Activated B cell treated with CpG ODN at 0.5 μM for 24 hours (primary cell): Measurements from ENCODE around the gene AGBL4. TPM values are rescaled to one million over a fixed set of nuclear protein-coding genes. Genes with fewer than 3 reads are reported as not detected.
A peak's percentile ranks its signal among the peaks of the same experiment; 100 is the strongest.

ENCODE experiments used
- ATAC-seq: fragments of 200-7000 bp; cut with Tn5 transposase; one replicate; pipeline ENCODE4 v1.10.0; 2021; ENCODE audit warnings: low read depth, mild to moderate bottlenecking, moderate library complexity
- CTCF ChIA-PET: fragments of 350-600 bp; sonication (Branson Sonifier 250); formaldehyde crosslinking; loops from one replicate; lab custom pipeline; 2021; ENCODE audit warnings: antibody characterized with exemption; lab: Charles Lee
- POLR2A ChIA-PET: fragments of 350-600 bp; sonication (Branson Sonifier 250); formaldehyde crosslinking; loops from one replicate; lab custom pipeline; 2021; ENCODE audit warnings: antibody characterized with exemption; lab: Charles Lee
- DNase-seq: peaks from one replicate; pipeline ENCODE4 v3.0.0; 2022
- H3K27ac Mint-ChIP-seq: one replicate; pipeline ENCODE4 v1.8.0; 2020; ENCODE audit warnings: mixed read lengths
- H3K27me3 Mint-ChIP-seq: one replicate; pipeline ENCODE4 v1.8.0; 2021; ENCODE audit warnings: mixed read lengths
- H3K36me3 Mint-ChIP-seq: one replicate; pipeline ENCODE4 v1.8.0; 2021; ENCODE audit warnings: low read depth, mixed read lengths
- H3K4me1 Mint-ChIP-seq: one replicate; pipeline ENCODE4 v1.8.0; 2021; ENCODE audit warnings: mixed read lengths
- H3K4me3 Mint-ChIP-seq: one replicate; pipeline ENCODE4 v1.8.0; 2020; ENCODE audit warnings: mild to moderate bottlenecking, mixed read lengths
- H3K9me3 Mint-ChIP-seq: one replicate; pipeline ENCODE4 v1.8.0; 2020; ENCODE audit warnings: mixed read lengths
- intact Hi-C: fragments of 100-400 bp; cut with micrococcal nuclease; formaldehyde crosslinking; loops from one replicate; pipeline ENCODE4 v1.15.1; 2024
- total RNA-seq: library from RNA; stranded (reverse); gene quantifications from 2 replicates; pipeline ENCODE4 v1.2.3, GENCODE V29; 2022
- TF ChIP-seq, protein P1 (sequence below): fragments of 200-600 bp; IDR thresholded peaks from one replicate; pipeline ENCODE4 v1.8.0; 2022; ENCODE audit warnings: antibody characterized with exemption, mild to moderate bottlenecking

The AGBL4 gene
- total RNA-seq, 1 donor from 2014 or later = 0.24 TPM

DNA sequence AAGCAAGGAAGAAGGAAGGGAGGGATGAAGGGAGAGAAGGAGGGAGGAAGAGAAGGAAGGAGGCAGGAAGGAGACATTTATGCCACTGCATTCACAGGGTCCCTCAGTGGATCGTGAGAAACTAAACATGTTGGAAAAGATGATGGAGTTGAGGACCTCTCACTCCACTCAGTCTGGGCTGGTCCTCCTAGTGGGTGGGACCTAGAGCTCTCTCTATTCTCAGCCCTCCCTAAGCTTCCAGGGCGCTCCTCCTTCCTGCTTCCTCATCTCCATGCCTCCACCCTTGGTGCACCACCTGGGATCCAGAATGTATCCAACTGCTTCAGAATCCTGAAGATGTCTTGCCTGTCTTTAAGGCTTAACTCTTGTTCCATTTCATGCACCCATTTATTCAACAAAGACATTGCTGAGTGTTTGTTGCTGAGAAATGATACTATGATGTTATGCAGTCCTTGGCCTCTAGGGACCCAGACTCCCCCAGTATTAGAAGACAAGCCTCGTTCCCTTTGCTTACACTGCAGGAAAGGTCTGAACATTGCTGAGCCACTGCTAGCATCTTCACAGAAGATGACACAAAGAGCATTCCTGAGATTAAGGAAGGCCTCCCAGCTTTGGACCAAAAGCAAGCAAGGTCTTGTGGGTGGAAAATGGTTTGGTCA lies 1335.5 kb downstream of the AGBL4 start:
- Mint-ChIP-seq H3K36me3 (no peaks in the 10 kb centered on the region), H3K4me3 (no peak overlapping the region), H3K27me3 (peaks cover 5% of the 10 kb centered on the region), H3K9me3 (no peaks in the 10 kb centered on the region), H3K4me1 (no peaks in the 10 kb centered on the region), H3K27ac (no peak overlapping the region)
- intact Hi-C loops = no loop called here
- ChIA-PET CTCF (interaction anchor here (1.6 kb wide), 1 partner anchor 129 kb away, joined by 4 read pairs; no protein-coding TSS in a partner anchor), POLR2A (no interaction called here)
- DNase-seq (no peak), ATAC-seq (peak; percentile 45)
- TF ChIP-seq, protein P1, sequence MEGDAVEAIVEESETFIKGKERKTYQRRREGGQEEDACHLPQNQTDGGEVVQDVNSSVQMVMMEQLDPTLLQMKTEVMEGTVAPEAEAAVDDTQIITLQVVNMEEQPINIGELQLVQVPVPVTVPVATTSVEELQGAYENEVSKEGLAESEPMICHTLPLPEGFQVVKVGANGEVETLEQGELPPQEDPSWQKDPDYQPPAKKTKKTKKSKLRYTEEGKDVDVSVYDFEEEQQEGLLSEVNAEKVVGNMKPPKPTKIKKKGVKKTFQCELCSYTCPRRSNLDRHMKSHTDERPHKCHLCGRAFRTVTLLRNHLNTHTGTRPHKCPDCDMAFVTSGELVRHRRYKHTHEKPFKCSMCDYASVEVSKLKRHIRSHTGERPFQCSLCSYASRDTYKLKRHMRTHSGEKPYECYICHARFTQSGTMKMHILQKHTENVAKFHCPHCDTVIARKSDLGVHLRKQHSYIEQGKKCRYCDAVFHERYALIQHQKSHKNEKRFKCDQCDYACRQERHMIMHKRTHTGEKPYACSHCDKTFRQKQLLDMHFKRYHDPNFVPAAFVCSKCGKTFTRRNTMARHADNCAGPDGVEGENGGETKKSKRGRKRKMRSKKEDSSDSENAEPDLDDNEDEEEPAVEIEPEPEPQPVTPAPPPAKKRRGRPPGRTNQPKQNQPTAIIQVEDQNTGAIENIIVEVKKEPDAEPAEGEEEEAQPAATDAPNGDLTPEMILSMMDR = no peak

DNA sequence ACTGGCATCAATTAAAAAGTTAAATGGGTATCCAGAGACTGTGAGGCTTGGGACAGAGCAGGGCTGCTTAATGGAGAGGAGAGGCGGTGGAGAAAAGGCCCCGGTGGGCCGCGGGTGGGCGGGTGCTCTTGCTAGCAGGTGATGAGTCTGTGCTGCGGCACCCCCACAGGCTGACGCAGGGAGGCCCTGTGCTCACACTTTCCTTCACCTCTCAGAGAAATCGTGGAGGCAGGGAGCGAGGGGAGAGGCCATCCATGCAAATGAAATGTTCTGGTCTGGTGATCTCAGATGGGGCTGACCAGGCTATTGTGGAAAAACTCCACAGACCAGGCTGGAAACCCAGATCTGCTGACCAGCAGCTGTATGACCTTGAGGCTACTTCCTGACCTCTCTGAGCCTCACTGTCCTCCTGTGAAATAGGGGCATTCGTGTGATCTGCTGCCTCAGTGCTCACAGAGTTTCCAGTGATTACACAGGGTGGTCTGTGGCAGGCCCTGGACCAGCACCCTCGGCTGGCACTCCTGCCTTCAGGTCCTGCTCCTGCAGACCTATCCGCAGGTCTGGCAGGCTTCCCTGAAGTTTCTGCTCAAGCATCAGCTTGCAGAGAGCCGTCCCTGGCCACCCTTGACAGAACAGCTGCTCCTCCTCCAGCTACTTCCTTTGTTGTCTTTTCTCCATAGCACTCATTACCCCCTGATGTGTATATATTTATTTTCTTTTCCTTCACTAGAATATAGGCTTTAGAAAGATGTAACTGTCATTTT lies 1336.3 kb downstream of the AGBL4 start:
- Mint-ChIP-seq H3K27ac (no peak overlapping the region), H3K27me3 (peaks cover 5% of the 10 kb centered on the region), H3K36me3 (no peaks in the 10 kb centered on the region), H3K9me3 (no peaks in the 10 kb centered on the region), H3K4me1 (no peaks in the 10 kb centered on the region), H3K4me3 (no peak overlapping the region)
- ChIA-PET CTCF (interaction anchor here (1.6 kb wide), 1 partner anchor 130 kb away, joined by 4 read pairs; no protein-coding TSS in a partner anchor), POLR2A (no interaction called here)
- ATAC-seq = no peak
- TF ChIP-seq, protein P1 = no peak
- DNase-seq = no peak
- intact Hi-C loops = no loop called here

GRCh38 chr1:48686159-48686558 lies 1337.6 kb downstream of the AGBL4 start:
- DNase-seq (no peak), ATAC-seq (no peak)
- POLR2A ChIA-PET = no interaction called here
- intact Hi-C loops = no loop called here
- TF ChIP-seq, protein P1 = no peak
- no peaks in the 10 kb centered on the region for H3K4me1 Mint-ChIP-seq
- no peak overlapping the region for H3K4me3 Mint-ChIP-seq
- no peak overlapping the region for H3K27ac Mint-ChIP-seq
- CTCF ChIA-PET = interaction anchor here (0.6 to 1.3 kb wide), 4 partner anchors 9 to 183 kb away, joined by 3 to 5 read pairs (median 4); no protein-coding TSS in a partner anchor
- H3K9me3 Mint-ChIP-seq = no peaks in the 10 kb centered on the region
- no peaks in the 10 kb centered on the region for H3K27me3 Mint-ChIP-seq
- no peaks in the 10 kb centered on the region for H3K36me3 Mint-ChIP-seq

DNA sequence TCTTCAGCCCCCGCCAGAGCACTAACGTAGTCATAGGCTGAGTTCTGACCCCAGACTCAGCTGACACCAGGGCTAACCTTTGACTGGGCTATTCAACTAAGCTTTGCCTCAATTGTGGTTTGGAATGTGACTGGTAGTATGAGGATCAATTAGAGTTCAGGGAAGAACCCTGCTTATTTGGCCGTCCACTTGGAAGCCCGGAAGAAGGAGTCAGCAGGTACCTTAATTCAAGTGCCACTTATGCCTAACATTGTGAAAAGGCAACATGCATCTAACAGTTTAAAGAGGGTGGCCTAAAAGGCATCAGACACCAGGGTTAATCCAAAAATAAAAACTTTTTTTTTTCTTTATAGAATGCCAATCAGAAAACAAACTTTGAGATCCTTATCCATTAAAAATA lies 1339.4 kb downstream of the AGBL4 start:
- no peak overlapping the region for H3K4me3 Mint-ChIP-seq
- no peaks in the 10 kb centered on the region for H3K36me3 Mint-ChIP-seq
- ATAC-seq (no peak), DNase-seq (no peak)
- H3K27me3 Mint-ChIP-seq = no peaks in the 10 kb centered on the region
- intact Hi-C loops = no loop called here
- POLR2A ChIA-PET = no interaction called here
- no peaks in the 10 kb centered on the region for H3K4me1 Mint-ChIP-seq
- TF ChIP-seq, protein P1 = no peak
- CTCF ChIA-PET = no interaction called here
- H3K27ac Mint-ChIP-seq = no peak overlapping the region
- no peaks in the 10 kb centered on the region for H3K9me3 Mint-ChIP-seq

DNA sequence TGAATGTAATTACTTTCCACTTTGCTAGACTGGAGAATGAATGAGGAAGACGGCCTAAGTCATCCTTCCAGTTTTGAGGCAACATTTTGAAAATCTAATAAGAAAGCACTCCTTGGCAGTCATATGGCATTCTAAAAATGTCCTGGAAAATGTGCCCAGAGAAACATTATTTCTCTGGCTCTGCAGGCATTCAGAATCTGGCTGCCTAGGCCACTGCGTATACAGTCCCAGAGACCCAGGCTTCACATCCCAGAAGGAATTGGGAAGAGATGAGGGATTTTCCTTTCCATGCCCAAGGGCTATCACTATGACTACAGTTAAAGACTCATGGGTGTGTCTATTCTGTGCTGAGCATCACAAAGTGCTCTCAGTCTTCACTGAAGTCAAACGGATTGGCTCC lies 1339.9 kb downstream of the AGBL4 start:
- ChIA-PET POLR2A (no interaction called here), CTCF (interaction anchor here (1.4 kb wide), 1 partner anchor 134 kb away, joined by 5 read pairs; no protein-coding TSS in a partner anchor)
- H3K27me3 Mint-ChIP-seq = no peaks in the 10 kb centered on the region
- no peak overlapping the region for H3K4me3 Mint-ChIP-seq
- DNase-seq (no peak), ATAC-seq (no peak)
- intact Hi-C loops = no loop called here
- no peaks in the 10 kb centered on the region for H3K9me3 Mint-ChIP-seq
- TF ChIP-seq, protein P1 = no peak
- H3K36me3 Mint-ChIP-seq = no peaks in the 10 kb centered on the region
- H3K4me1 Mint-ChIP-seq = no peaks in the 10 kb centered on the region
- H3K27ac Mint-ChIP-seq = no peak overlapping the region
